HG03469 (cell line): ENCODE results near the gene CDCP1.
"Not testable (repeated sequence)": the region's sequence is repeated elsewhere in the genome, so short reads cannot be mapped to it uniquely, and the experiment has no call there.

Experiments
- ATAC-seq: cut with Tn5 transposase; IDR thresholded peaks from one replicate; pipeline ENCODE4 v1.9.1; 2021; ENCODE audit warnings: mild to moderate bottlenecking, moderate library complexity, moderate number of reproducible peaks; ENCODE audit not compliant: unreplicated experiment

Gene CDCP1

DNA sequence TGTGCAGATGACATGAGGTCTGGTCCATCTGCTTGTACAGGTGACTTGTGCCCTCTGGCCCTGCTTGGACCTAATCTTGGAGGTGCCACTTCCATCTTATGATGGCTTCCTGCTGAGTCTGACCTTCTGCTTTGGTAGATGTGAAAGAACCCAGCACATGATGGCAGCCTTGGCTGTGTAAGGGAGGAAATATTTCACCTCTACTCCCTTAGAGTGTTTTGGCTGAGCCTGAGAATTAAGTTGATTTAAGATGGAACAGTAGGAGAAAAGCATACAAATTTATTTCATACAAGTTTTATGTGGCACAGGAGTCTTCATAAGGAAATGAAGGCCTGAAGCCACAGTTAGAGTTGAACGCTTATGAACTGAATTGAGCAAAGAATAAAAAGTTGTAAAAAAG lies 27.6 kb upstream of the CDCP1 start:
- ATAC-seq, result no peak

DNA sequence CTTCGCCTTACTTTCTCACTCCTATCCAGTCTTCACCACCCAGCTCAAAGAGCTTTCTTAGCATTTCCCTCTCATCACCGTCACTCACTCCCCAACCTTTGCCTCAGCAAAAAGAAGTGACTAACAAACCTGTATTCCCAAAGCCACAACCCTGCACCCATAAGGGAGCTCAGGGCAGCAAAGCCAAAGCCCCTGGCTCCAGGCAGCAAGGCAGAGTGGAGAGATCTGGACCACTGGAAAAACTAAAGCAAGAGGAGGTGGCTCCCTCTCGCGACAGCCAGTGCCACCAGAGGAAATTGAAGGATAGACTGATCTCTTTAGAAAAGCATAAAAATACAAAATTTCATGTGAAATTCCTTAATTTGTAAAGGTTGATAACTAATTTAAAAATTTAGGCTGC lies 25.1 kb upstream of the CDCP1 start:
- ATAC-seq, result no peak

DNA sequence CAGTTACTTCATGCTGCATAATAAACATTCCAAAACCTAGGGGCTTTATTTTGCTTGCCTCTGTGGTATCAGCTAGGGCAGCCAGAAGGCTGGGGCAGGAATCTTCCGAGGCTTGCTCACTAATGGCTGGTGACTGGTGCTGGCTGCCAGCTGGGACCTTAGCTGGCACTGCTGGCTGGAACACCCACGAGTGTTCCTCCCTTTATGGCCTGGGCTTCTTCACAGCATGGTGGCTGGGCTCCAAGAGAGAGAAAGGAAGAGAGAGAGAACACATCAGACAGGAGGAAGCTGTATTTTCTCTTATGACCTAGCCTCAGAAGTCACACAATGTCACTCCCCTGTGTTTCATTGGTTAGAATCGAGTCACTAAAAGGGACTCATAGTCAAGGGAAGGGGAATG lies 23.9 kb upstream of the CDCP1 start:
- no peak for ATAC-seq

DNA sequence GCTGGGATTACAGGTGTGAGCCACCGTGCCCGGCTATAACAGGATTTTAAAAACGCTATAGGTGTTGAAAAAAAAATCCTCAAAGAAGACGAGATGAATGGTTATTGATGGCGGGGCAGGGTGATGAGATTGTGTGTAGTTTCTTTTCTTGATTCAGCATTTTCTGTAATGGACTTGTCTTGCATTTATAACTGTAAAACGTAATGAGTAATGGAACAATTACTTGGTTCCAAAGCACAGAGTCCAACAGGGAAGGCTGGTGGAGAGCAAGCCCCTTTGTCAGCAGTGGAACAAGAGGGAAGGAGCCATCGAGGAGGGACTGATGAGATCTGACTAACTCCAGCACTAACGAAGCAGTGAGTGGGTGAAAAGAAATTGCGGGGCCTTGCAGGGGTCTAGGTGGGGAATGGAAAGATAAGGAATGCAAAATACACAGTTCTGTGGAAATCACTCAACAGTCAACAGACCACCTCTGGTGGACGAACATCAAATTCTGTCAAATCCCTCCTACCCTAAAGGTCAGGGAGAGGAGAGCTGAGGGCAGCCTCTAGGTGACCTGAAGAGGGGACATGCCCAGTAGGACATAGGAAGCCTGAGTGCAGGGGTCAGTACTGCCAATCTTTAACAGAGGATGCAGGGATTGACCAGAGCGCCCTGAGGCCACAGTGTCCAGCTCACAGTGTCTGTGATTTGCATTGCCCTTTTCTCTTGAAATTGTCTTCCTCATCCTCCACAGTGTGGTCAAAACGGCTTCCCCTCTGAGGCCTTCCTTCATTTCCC lies 23.1 kb upstream of the CDCP1 start:
- ATAC-seq, result no peak

DNA sequence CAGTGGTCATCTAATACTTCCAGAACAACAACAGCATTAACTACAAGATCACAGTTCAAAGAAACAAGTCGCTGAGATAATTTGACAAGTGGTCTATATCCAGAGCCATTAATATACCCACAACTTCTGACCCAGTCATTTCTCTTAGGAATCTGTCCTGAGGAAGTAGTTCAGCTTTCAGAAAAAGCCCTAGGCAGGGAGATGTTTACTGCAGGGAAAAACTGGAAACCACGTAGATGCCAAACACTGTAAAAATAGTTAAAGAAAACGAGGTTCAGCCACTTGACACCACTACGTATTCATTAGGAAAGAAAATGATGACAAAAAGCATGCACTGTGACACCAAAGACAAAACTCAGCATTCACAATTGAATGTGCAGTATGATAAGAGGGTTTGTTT lies 22.3 kb upstream of the CDCP1 start:
- no peak for ATAC-seq

DNA sequence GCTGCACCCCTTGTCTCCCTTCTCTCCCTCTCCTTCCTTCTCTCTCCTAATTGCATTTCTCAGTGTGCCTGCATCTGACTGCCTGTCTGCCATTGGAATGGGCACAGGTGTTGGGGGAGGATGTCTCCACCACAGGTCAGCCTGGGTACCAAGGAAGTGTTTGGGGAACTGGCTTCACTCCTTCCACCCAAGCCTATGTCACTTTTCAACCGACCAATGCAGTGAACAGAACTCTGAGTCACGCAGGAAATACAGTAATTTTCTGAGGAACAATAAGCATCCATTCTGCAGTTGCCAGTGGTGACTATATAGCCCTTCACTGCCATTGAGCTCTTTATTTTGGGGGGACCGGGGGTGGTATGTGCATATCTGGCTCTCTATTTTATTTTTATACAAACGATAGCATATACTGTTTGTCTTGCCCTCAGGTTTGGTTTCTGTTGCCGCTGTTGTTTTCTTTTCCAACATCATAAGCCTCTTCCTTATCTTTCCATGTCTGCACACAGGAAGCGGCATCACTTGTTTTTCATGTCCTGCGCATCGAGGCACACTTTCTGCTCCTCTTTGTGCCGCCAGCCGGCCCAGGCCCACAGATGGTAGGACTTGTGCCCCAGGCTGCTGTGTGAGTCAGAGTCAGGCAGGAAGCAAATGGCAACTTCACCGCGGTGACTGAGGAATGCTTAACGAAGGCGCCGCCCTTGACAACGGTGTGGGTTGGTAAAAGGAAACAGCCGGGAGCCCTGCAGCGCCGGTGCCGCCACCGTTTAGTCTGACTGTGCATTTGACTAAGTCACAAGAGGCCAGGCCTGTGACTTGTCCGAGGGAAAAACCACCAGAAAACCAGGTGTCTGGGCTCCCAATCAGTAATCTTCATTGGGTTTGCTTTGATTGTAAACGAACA lies 21.1 kb upstream of the CDCP1 start:
- ATAC-seq, result no peak

- no peak for ATAC-seq
Measured at GRCh38 chr3:45166321-45166879, 20.2 kb upstream of the CDCP1 start.

DNA sequence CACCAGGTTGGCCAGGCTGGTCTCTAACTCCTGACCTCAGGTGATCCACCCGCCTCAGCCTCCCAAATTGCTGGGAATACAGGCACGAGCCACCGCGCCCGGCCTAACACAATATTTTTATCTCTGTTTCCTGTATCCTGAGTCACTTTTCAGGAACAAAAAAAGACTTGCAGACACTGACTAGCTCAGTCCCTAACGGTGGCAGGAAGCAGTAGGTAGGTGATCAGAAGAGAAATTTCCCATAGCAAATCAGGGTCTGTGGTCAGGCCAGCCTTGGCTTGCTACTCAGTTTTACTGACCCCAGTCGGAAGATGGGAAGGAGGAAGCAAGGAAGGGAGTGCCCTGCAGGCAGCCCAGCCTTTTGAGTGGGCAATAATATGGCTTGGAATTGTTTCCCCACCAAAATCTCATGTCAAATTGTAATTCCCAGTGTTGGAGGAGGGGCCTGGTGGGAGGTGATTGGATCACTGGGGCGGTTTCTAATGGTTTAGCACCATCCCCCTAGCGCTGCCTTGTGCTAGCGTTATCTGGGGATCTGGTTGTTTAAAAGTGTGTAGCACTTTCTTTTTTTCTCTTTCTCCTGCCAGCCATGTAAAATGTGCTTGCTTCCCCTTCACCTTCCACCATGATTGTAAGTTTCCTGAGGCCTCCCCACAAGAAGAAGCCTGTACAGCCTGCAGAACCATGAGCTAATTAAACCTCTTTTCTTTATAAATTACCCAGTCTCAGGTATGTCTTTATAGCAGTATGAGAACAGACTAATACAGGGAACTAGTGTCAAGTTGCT lies 19.5 kb upstream of the CDCP1 start:
- no peak for ATAC-seq

GRCh38 chr3:45164056-45164455 lies 17.9 kb upstream of the CDCP1 start:
- no peak for ATAC-seq

GRCh38 chr3:45163481-45163880 lies 17.3 kb upstream of the CDCP1 start:
- ATAC-seq, result no peak

- ATAC-seq, result no peak
Measured at GRCh38 chr3:45154641-45155147, 8.5 kb upstream of the CDCP1 start.

GRCh38 chr3:45153658-45154437 lies 7.7 kb upstream of the CDCP1 start:
- ATAC-seq, result no peak

DNA sequence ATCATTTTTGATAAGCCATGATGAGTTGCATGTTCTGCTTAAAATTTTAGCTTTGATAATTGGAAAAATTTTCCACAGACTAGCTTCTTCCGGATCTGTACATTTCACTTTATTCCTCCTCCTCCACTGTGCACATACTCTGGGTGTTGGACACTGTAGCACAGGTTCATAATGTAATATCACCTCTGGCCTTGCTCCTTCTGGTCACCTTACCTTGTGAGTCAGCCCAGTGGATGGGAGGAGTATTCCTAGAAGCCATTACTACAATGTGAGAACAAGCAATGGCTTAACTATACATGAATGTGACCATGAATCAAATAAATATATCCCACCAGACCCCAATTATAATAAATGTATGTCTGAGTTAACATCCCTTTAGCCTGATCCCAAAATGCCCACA lies 6.1 kb upstream of the CDCP1 start:
- no peak for ATAC-seq

- ATAC-seq, result no peak
Measured at GRCh38 chr3:45151100-45151499, 4.9 kb upstream of the CDCP1 start.

GRCh38 chr3:45148921-45149320 lies 2.7 kb upstream of the CDCP1 start:
- no peak for ATAC-seq

GRCh38 chr3:45145223-45145622 lies 955 bp downstream of the CDCP1 start:
- ATAC-seq, result no peak

- no peak for ATAC-seq
Measured at GRCh38 chr3:45143673-45144671, 2.2 kb downstream of the CDCP1 start.

- not testable (repeated sequence) for ATAC-seq
Measured at GRCh38 chr3:45140770-45141155, 5.4 kb downstream of the CDCP1 start.
